Type B pancreatic cell (in vitro differentiated cells): Measurements from ENCODE around the gene THSD4. TPM values are rescaled to one million over a fixed set of nuclear protein-coding genes. Genes with fewer than 3 reads are reported as not detected.

ENCODE experiments used
- DNase-seq: peaks from one replicate; pipeline ENCODE4 v3.0.0; 2021; ENCODE audit warnings: mixed read lengths; ENCODE audit not compliant: unreplicated experiment; ENCODE audit errors: extremely low spot score
- H3K27ac Mint-ChIP-seq: 2 replicates; pipeline ENCODE4 v1.8.0; 2021; ENCODE audit warnings: mild to moderate bottlenecking, mixed read lengths
- H3K27me3 Mint-ChIP-seq: 2 replicates; pipeline ENCODE4 v1.8.0; 2021; ENCODE audit warnings: mixed read lengths
- H3K36me3 Mint-ChIP-seq: 2 replicates; pipeline ENCODE4 v1.8.0; 2021; ENCODE audit warnings: mixed read lengths
- H3K4me1 Mint-ChIP-seq: one replicate; pipeline ENCODE4 v1.8.0; 2021; ENCODE audit warnings: mixed read lengths; ENCODE audit not compliant: unreplicated experiment
- H3K4me3 Mint-ChIP-seq: 2 replicates; pipeline ENCODE4 v1.8.0; 2021; ENCODE audit warnings: mild to moderate bottlenecking, mixed read lengths
- H3K9me3 Mint-ChIP-seq: 2 replicates; pipeline ENCODE4 v1.8.0; 2021; ENCODE audit warnings: mixed read lengths
- CTCF ChIP-seq: fragments of 200-600 bp; sonication (generic); conservative IDR thresholded peaks from 2 replicates; pipeline ENCODE4 v1.5.0; 2021; ENCODE audit warnings: antibody characterized with exemption, mild to moderate bottlenecking
- total RNA-seq: library from RNA; stranded (reverse); gene quantifications from 2 replicates; pipeline ENCODE4 v1.2.1, GENCODE V29; 2021; ENCODE audit warnings: low replicate concordance

Gene THSD4
- total RNA-seq, 1 donor from 2014 or later = 43.3 TPM

- no peak for TF ChIP-seq CTCF
- DNase-seq = no peak
- H3K4me3 Mint-ChIP-seq = no peak overlapping the region
- H3K9me3 Mint-ChIP-seq = no peaks in the 10 kb centered on the region
- H3K36me3 Mint-ChIP-seq = no peaks in the 10 kb centered on the region
- H3K4me1 Mint-ChIP-seq = peaks cover 36% of the 10 kb centered on the region
- H3K27me3 Mint-ChIP-seq = no peaks in the 10 kb centered on the region
- no peak overlapping the region for H3K27ac Mint-ChIP-seq
Observed at GRCh38 chr15:71331173-71331572, 215.9 kb downstream of the THSD4 start.

- no peak for DNase-seq
- Mint-ChIP-seq H3K36me3 (no peaks in the 10 kb centered on the region), H3K27me3 (no peaks in the 10 kb centered on the region), H3K4me1 (peaks cover 45% of the 10 kb centered on the region), H3K27ac (no peak overlapping the region), H3K4me3 (no peak overlapping the region), H3K9me3 (no peaks in the 10 kb centered on the region)
- TF ChIP-seq CTCF = no peak
Observed at GRCh38 chr15:71332431-71333004, 217.2 kb downstream of the THSD4 start.

GRCh38 chr15:71333136-71333700, 217.9 kb downstream of the THSD4 start:
- Mint-ChIP-seq H3K9me3 (peaks cover 1% of the 10 kb centered on the region), H3K27ac (no peak overlapping the region), H3K4me1 (peaks cover 52% of the 10 kb centered on the region), H3K36me3 (no peaks in the 10 kb centered on the region), H3K4me3 (no peak overlapping the region), H3K27me3 (no peaks in the 10 kb centered on the region)
- DNase-seq = no peak
- TF ChIP-seq CTCF = no peak

GRCh38 chr15:71333839-71334238, 218.6 kb downstream of the THSD4 start:
- H3K4me3 Mint-ChIP-seq = no peak overlapping the region
- H3K27me3 Mint-ChIP-seq = no peaks in the 10 kb centered on the region
- peaks cover 56% of the 10 kb centered on the region for H3K4me1 Mint-ChIP-seq
- H3K36me3 Mint-ChIP-seq = no peaks in the 10 kb centered on the region
- no peak overlapping the region for H3K27ac Mint-ChIP-seq
- peaks cover 5% of the 10 kb centered on the region for H3K9me3 Mint-ChIP-seq
- no peak for TF ChIP-seq CTCF
- no peak for DNase-seq

GRCh38 chr15:71334434-71334833, 219.2 kb downstream of the THSD4 start:
- Mint-ChIP-seq H3K27ac (no peak overlapping the region), H3K27me3 (no peaks in the 10 kb centered on the region), H3K36me3 (no peaks in the 10 kb centered on the region), H3K9me3 (peaks cover 5% of the 10 kb centered on the region), H3K4me3 (no peak overlapping the region), H3K4me1 (peaks cover 58% of the 10 kb centered on the region)
- no peak for DNase-seq
- no peak for TF ChIP-seq CTCF

- no peaks in the 10 kb centered on the region for H3K36me3 Mint-ChIP-seq
- no peaks in the 10 kb centered on the region for H3K27me3 Mint-ChIP-seq
- peaks cover 5% of the 10 kb centered on the region for H3K9me3 Mint-ChIP-seq
- no peak overlapping the region for H3K27ac Mint-ChIP-seq
- DNase-seq = no peak
- no peak for TF ChIP-seq CTCF
- H3K4me3 Mint-ChIP-seq = no peak overlapping the region
- H3K4me1 Mint-ChIP-seq = peaks cover 55% of the 10 kb centered on the region
Observed at GRCh38 chr15:71334873-71335272, 219.6 kb downstream of the THSD4 start.
